ENCODE measurements around the gene F2R. TPM values are rescaled to one million over a fixed set of nuclear protein-coding genes. Genes with fewer than 3 reads are reported as not detected.

The F2R gene
- total and polyA plus RNA-seq, 9 of the 15 experiments (the other 6 are each of a cell fraction or from before 2014, with no cell fraction given): 4.0 to 34.7 (median 15.1) TPM

DNA sequence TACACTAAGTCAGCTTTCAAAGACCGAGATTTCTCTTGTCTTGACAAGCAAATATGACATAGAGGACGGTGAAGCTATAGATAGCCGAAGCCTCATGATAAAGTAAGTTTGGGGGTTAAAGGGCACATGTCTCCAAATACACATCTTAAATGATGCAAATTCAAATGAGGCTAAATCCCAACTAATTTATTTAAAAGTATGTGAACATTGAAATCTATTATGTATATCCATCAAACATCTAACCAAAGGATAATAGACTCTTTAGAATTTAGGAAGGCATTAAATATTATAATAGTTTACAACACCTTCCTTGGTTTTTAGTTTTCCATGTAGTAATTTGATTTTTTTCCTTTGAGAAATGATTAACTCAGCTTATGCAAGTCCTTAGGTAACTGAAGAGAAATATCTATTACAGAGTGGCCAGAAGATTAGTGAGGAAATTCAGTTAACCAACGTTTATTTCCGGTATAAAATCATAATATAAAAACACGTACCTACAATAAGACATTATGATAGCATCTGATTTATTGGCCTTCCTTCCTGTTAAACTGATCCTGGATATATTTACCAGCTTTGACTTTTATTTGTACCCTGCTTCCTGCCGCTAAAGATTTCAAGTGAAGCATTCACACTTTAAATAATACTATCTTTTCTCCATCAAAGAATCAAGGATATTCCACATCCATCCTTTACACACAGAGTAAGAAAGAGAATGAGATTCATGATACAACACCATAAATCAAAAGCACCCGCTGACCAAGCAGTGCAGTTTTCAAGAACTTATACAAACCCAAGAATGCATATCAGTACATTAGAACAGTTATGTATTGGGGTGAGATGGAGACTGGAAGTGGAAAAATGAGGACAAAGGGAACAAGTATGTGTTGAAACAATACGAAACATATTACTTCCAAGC is 31.9 kb upstream of the F2R start (continued):
- no peak for TF ChIP-seq ARNT (IDR thresholded peaks at IDR 0.05)
- TF ChIP-seq, protein P1, sequence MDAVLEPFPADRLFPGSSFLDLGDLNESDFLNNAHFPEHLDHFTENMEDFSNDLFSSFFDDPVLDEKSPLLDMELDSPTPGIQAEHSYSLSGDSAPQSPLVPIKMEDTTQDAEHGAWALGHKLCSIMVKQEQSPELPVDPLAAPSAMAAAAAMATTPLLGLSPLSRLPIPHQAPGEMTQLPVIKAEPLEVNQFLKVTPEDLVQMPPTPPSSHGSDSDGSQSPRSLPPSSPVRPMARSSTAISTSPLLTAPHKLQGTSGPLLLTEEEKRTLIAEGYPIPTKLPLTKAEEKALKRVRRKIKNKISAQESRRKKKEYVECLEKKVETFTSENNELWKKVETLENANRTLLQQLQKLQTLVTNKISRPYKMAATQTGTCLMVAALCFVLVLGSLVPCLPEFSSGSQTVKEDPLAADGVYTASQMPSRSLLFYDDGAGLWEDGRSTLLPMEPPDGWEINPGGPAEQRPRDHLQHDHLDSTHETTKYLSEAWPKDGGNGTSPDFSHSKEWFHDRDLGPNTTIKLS (IDR thresholded peaks at IDR 0.05; ENCODE audit: borderline replicate concordance, low read depth): no peak

DNA sequence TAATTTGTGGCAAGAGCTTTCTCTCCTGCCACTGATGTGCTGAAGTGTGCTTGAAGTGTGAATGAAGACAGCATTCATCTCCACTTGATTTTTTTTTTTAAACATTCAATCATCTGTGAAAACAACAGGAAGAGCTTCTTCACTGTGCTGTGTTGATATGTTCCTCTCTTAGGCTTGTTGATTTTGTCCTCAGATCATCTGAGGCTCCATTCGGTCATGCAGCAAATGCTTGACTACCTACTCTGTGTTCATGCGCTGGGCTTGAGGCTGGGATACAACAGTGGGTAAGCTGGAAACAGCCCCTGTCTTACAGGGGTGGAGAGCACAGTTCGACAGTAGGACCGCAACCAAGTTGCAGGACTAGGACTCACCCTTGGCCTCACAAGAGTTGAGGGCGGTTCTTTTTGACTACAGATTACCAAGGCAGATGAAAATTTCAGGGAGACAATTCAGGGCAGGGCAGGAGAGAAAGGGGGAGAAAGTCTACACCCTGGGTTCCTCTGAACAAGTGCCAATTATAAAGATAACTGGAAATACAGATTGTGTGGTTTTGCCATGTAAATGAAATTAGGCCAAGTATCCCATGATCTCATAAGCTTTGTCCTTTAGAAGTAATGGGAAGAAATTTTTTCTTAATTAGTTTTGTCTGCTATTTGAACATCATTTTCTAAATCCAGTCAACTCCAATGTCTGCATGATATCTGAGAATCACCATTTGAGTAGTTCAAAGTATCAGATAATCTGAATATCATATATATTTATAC is 31.0 kb upstream of the F2R start:
- H3K4me3 ChIP-seq: no peak overlapping the region
- H3K4me2 ChIP-seq (ENCODE audit: insufficient read depth, low read length): no peak overlapping the region
- ChIA-PET POLR2A (interaction anchor here (0.6 to 1.2 kb wide), 4 partner anchors 8 to 303 kb away, joined by 3 to 4 read pairs (median 3); no protein-coding TSS in a partner anchor), CTCF (ENCODE audit: low intra/inter-chr PET ratio) (interaction anchor here (1.2 kb wide), 1 partner anchor 84 kb away, joined by 4 read pairs; no protein-coding TSS in a partner anchor)
- H3K27ac ChIP-seq (ENCODE audit: extremely low read depth, low read depth, low read length): no peak overlapping the region
- H3K9ac ChIP-seq (ENCODE audit: insufficient read depth in 1 of 2, low read depth in 2 of 2, low read length in 2 of 2): no peak overlapping the region
- intact Hi-C loops (cut with micrococcal nuclease) (no loop called here), in situ Hi-C loops (cut with MboI) (no loop called here)
- DNase-seq (ENCODE audit: extremely low read depth in 1 of 4, low spot score in 3 of 4): no peak
- no peaks in the 10 kb centered on the region for H3K27me3 ChIP-seq (ENCODE audit: control insufficient read depth in 2 of 2, insufficient read depth in 2 of 2, low read length in 2 of 2)
- peaks cover 0 to 18% of the 10 kb centered on the region in 2 experiments; a peak in 4 of 5 replicates for H3K4me1 ChIP-seq (replicated peaks in 1 of 2; ENCODE audit: control insufficient read depth in 2 of 2, insufficient read depth in 2 of 2, low read length in 2 of 2)
- peak; percentile 46; the same call in 2 of the 3 replicates for ATAC-seq
- WGBS (ENCODE audit: insufficient coverage, low coverage, missing lambda C conversion rate): 46% methylated on average over 5 of the region's 5 CpGs
- FAIRE-seq: no peak
- H3K79me2 ChIP-seq (ENCODE audit: control insufficient read depth, insufficient read depth, low read length): no peaks in the 10 kb centered on the region
- no peaks in the 10 kb centered on the region for H4K20me1 ChIP-seq (replicated peaks; ENCODE audit: control insufficient read depth, insufficient read depth, low read length)
- H3K9me3 ChIP-seq (replicated peaks; ENCODE audit: control insufficient read depth, insufficient read depth, low read depth, low read length): no peaks in the 10 kb centered on the region
- peak overlapping the region; percentile 20 for H2AFZ ChIP-seq (ENCODE audit: low read depth, low read length)
- H3K9me1 ChIP-seq (ENCODE audit: control insufficient read depth, insufficient read depth, low read length): no peaks in the 10 kb centered on the region
- TF ChIP-seq ZNF695 (CRISPR knock-in tag; IDR thresholded peaks at IDR 0.05) (0 out of 2 replicates have a peak, but pooled peaks have one; percentile 30), TAF9B (IDR thresholded peaks at IDR 0.05; ENCODE audit: partially characterized antibody) (no peak)
- BruUV-seq (replicated peaks): no TSS peak
- H3K36me3 ChIP-seq (ENCODE audit: control insufficient read depth, insufficient read depth, low read length): no peaks in the 10 kb centered on the region
